H1 (cell line): Measurements from ENCODE around the gene KDM5A. TPM values are rescaled to one million over a fixed set of nuclear protein-coding genes. Genes with fewer than 3 reads are reported as not detected.

Experiments used
- CTCF ChIA-PET: fragments of 300-600 bp; sonication (Branson Sonifier 250); formaldehyde crosslinking; loops from one replicate; lab custom pipeline; 2021; ENCODE audit not compliant: partially characterized antibody; lab: Charles Lee
- POLR2A ChIA-PET: fragments of 300-600 bp; sonication (Branson Sonifier 250); formaldehyde crosslinking; loops from one replicate; lab custom pipeline; 2021; ENCODE audit warnings: inconsistent platforms; ENCODE audit not compliant: partially characterized antibody; lab: Charles Lee
- DNase-seq, 2 experiments: peaks; one replicate each; pipeline versions ENCODE4 v3.0.0 to v3.0.0-alpha.2; 2010 to 2022; ENCODE audit warnings: low spot score in 2 of 2, low read depth in 1 of 2, mixed read lengths in 1 of 2
- FAIRE-seq: peaks from 2 replicates; lab custom pipeline; 2011; peaks lifted over from hg19 to GRCh38; lab: Jason Lieb, UNC
- H2AFZ ChIP-seq: 2 replicates; pipeline ENCODE4 v1.8.1; 2012; ENCODE audit warnings: low read length, inconsistent platforms
- H2AK5ac ChIP-seq: 2 replicates; pipeline ENCODE4 v1.6.1; 2013; ENCODE audit warnings: low read depth, low read length
- H2BK120ac ChIP-seq: replicated peaks from 2 replicates; pipeline ENCODE3; 2013; ENCODE audit warnings: low read depth, low read length, inconsistent platforms
- H2BK12ac ChIP-seq: 2 replicates; pipeline ENCODE4 v1.6.1; 2013; ENCODE audit warnings: low read depth, low read length
- H2BK15ac ChIP-seq: 2 replicates; pipeline ENCODE4 v1.6.1; 2013; ENCODE audit warnings: low read length
- H2BK20ac ChIP-seq: 2 replicates; pipeline ENCODE4 v1.6.1; 2013; ENCODE audit warnings: low read length
- H2BK5ac ChIP-seq: 2 replicates; pipeline ENCODE4 v1.6.1; 2013; ENCODE audit warnings: low read depth, low read length
- H3K14ac ChIP-seq: 2 replicates; pipeline ENCODE4 v1.6.1; 2013; ENCODE audit warnings: inconsistent platforms; ENCODE audit not compliant: insufficient read length
- H3K18ac ChIP-seq: 2 replicates; pipeline ENCODE4 v1.6.1; 2013; ENCODE audit warnings: low read length; ENCODE audit errors: extremely low read depth
- H3K23ac ChIP-seq: 2 replicates; pipeline ENCODE4 v1.6.1; 2013; ENCODE audit warnings: inconsistent platforms; ENCODE audit not compliant: insufficient read length
- H3K23me2 ChIP-seq: 2 replicates; pipeline ENCODE4 v1.6.1; 2013; ENCODE audit warnings: low read depth, low read length
- H3K27ac ChIP-seq: 2 replicates; pipeline ENCODE4 v1.6.1; 2011; ENCODE audit warnings: low read depth, low read length, inconsistent platforms
- H3K27me3 ChIP-seq, 4 experiments: replicated peaks in 1 of 4; 1 replicate in 1 of 4; 2 replicates in 3 of 4; pipeline versions ENCODE4 v1.6.1 to v1.8.1; 2011 to 2013; ENCODE audit warnings: low read length in 3 of 4, mild to moderate bottlenecking in 3 of 4, inconsistent platforms in 2 of 4, mixed read lengths in 2 of 4, moderate library complexity in 1 of 4; ENCODE audit not compliant: control insufficient read depth in 3 of 4, insufficient read depth in 3 of 4; ENCODE audit errors: extremely low read depth in 1 of 4
- H3K36me3 ChIP-seq, 4 experiments: 2 replicates each; pipeline versions ENCODE4 v1.6.1 to v1.8.1; 2011 to 2013; ENCODE audit warnings: mild to moderate bottlenecking in 4 of 4, low read length in 3 of 4, moderate library complexity in 2 of 4, control low read depth in 1 of 4, inconsistent platforms in 1 of 4; ENCODE audit not compliant: insufficient read depth in 4 of 4, control insufficient read depth in 2 of 4
- H3K4ac ChIP-seq: replicated peaks from 2 replicates; pipeline ENCODE3; 2013; ENCODE audit warnings: low read length, low read depth, mixed read lengths, inconsistent platforms; ENCODE audit not compliant: insufficient read length
- H3K4me1 ChIP-seq, 4 experiments: replicated peaks in 1 of 4; 1 replicate in 1 of 4; 2 replicates in 3 of 4; pipeline versions ENCODE4 v1.6.1 to v1.8.1; 2011 to 2013; ENCODE audit warnings: low read length in 3 of 4, inconsistent platforms in 2 of 4, mixed read lengths in 1 of 4; ENCODE audit not compliant: insufficient read depth in 4 of 4, control insufficient read depth in 3 of 4
- H3K4me2 ChIP-seq, 2 experiments: 2 replicates each; pipeline versions ENCODE4 v1.6.1 to v1.8.1; 2011 to 2013; ENCODE audit warnings: low read depth in 2 of 2, low read length in 2 of 2, control low read depth in 1 of 2, inconsistent platforms in 1 of 2, mild to moderate bottlenecking in 1 of 2; ENCODE audit not compliant: insufficient read depth in 1 of 2
- H3K4me3 ChIP-seq, 4 experiments: fragments of 200-600, 300-600 bp in 1 of 4; sonication (generic), shearing (Covaris generic), sonication (Bioruptor Twin) in 1 of 4; 2 replicates each; pipeline versions ENCODE4 v1.5.1 to v1.8.1; 2011 to 2016; ENCODE audit warnings: low read length in 4 of 4, low read depth in 3 of 4, control low read depth in 2 of 4, inconsistent platforms in 2 of 4, mild to moderate bottlenecking in 2 of 4, mixed read lengths in 1 of 4, moderate library complexity in 1 of 4; ENCODE audit not compliant: insufficient read depth in 2 of 4; ENCODE audit errors: extremely low read depth in 1 of 4
- H3K56ac ChIP-seq: replicated peaks from 2 replicates; pipeline ENCODE3; 2013; ENCODE audit warnings: low read depth, mild to moderate bottlenecking, mixed read lengths, low read length, inconsistent platforms; ENCODE audit not compliant: insufficient read length
- H3K79me1 ChIP-seq: 2 replicates; pipeline ENCODE4 v1.6.1; 2013; ENCODE audit warnings: low read depth, low read length, control low read depth
- H3K79me2 ChIP-seq, 2 experiments: 2 replicates each; pipeline versions ENCODE4 v1.6.1 to v1.8.1; 2012 to 2013; ENCODE audit warnings: low read length in 2 of 2, mild to moderate bottlenecking in 2 of 2, inconsistent platforms in 1 of 2; ENCODE audit not compliant: insufficient read depth in 2 of 2, control insufficient read depth in 1 of 2
- H3K9ac ChIP-seq, 4 experiments: replicated peaks in 1 of 4; 1 replicate in 1 of 4; 2 replicates in 3 of 4; pipeline versions ENCODE4 v1.6.1 to v1.8.1; 2011 to 2013; ENCODE audit warnings: low read depth in 3 of 4, low read length in 3 of 4, control low read depth in 2 of 4, mild to moderate bottlenecking in 2 of 4, moderate library complexity in 2 of 4, inconsistent platforms in 1 of 4; ENCODE audit errors: extremely low read depth in 1 of 4
- H3K9me3 ChIP-seq, 2 experiments: 2 replicates each; pipeline versions ENCODE4 v1.6.1 to v1.8.1; 2012 to 2013; ENCODE audit warnings: mild to moderate bottlenecking in 2 of 2, moderate library complexity in 2 of 2, control low read depth in 1 of 2, inconsistent platforms in 1 of 2, low read depth in 1 of 2, low read length in 1 of 2, mixed read lengths in 1 of 2; ENCODE audit not compliant: insufficient read depth in 2 of 2
- H4K20me1 ChIP-seq, 2 experiments: replicated peaks in 1 of 2; 2 replicates each; pipeline versions ENCODE3 to v1.8.1; 2011 to 2013; ENCODE audit warnings: inconsistent platforms in 2 of 2, low read length in 2 of 2, mild to moderate bottlenecking in 1 of 2; ENCODE audit not compliant: insufficient read depth in 2 of 2, control insufficient read depth in 1 of 2
- H4K5ac ChIP-seq: 2 replicates; pipeline ENCODE4 v1.6.1; 2013; ENCODE audit warnings: low read length, low read depth, mixed read lengths, inconsistent platforms; ENCODE audit not compliant: insufficient read length
- H4K8ac ChIP-seq: 2 replicates; pipeline ENCODE4 v1.8.0; 2013; ENCODE audit warnings: mild to moderate bottlenecking, moderate library complexity, low read length, inconsistent platforms; ENCODE audit not compliant: insufficient read depth; ENCODE audit errors: extremely low read depth
- H4K91ac ChIP-seq: replicated peaks from 2 replicates; pipeline ENCODE3; 2013; ENCODE audit warnings: low read length, mixed read lengths, inconsistent platforms; ENCODE audit not compliant: insufficient read length
- CHD2 ChIP-seq: IDR thresholded peaks from 2 replicates; pipeline ENCODE4 v1.6.1; 2012; ENCODE audit warnings: low read length, improper control_type of control experiment
- EZH2 ChIP-seq: fragments of 200-600 bp; sonication (generic); IDR thresholded peaks from 2 replicates; pipeline ENCODE4 v1.7.1; 2012; ENCODE audit warnings: low read depth, mild to moderate bottlenecking, moderate library complexity, low read length, inconsistent platforms; ENCODE audit not compliant: severe bottlenecking
- NANOG ChIP-seq: IDR thresholded peaks from 2 replicates; pipeline ENCODE4 v1.6.1; 2011; ENCODE audit warnings: low read length, low read depth, mild to moderate bottlenecking, inconsistent platforms; ENCODE audit not compliant: insufficient read depth, poor library complexity, severe bottlenecking
- NRF1 ChIP-seq: IDR thresholded peaks from 2 replicates; pipeline ENCODE4 v1.6.1; 2011; ENCODE audit warnings: mild to moderate bottlenecking, low read depth, low read length, improper control_type of control experiment
- POU5F1 ChIP-seq: IDR thresholded peaks from 2 replicates; pipeline ENCODE4 v1.6.1; 2011; ENCODE audit warnings: low read depth, mild to moderate bottlenecking, low read length, moderate library complexity
- RFX5 ChIP-seq: IDR thresholded peaks from 2 replicates; pipeline ENCODE4 v1.6.1; 2011; ENCODE audit warnings: low read depth, low read length, improper control_type of control experiment, borderline replicate concordance
- RXRA ChIP-seq: IDR thresholded peaks from 2 replicates; pipeline ENCODE4 v1.6.1; 2011; ENCODE audit warnings: low read depth, mild to moderate bottlenecking, low read length, moderate library complexity; ENCODE audit not compliant: insufficient read depth
- SIN3A ChIP-seq, 2 experiments: IDR thresholded peaks in 1 of 2; conservative IDR thresholded peaks in 1 of 2; 2 replicates each; pipeline ENCODE4 v1.6.1; 2011 to 2012; ENCODE audit warnings: low read length in 2 of 2, improper control_type of control experiment in 1 of 2, low read depth in 1 of 2, mild to moderate bottlenecking in 1 of 2
- TAF7 ChIP-seq: optimal IDR thresholded peaks from 2 replicates; pipeline ENCODE3; 2011; ENCODE audit warnings: low read depth, mild to moderate bottlenecking, inconsistent platforms, low read length, moderate library complexity, borderline replicate concordance
- WGBS, 2 experiments: shearing (Covaris generic) in 1 of 2; methylation state at CpG; one replicate each; pipeline versions ENCODE4 v1.1.6 to v1.1.7; 2013 to 2015; ENCODE audit warnings: low lambda C conversion rate in 2 of 2, mixed read lengths in 2 of 2, inconsistent platforms in 1 of 2, low coverage in 1 of 2, missing lambda C conversion rate in 1 of 2; ENCODE audit not compliant: insufficient replicate concordance in 2 of 2, insufficient coverage in 1 of 2, insufficient read length in 1 of 2; ENCODE audit errors: extremely low coverage in 1 of 2, missing lambda C conversion rate in 1 of 2; 5-methylcytosine and 5-hydroxymethylcytosine counted together
- polyA plus RNA-seq, 7 experiments: library from polyadenylated mRNA; depleted of rRNA in 3 of 7; stranded (reverse) in 5 of 7; unstranded in 2 of 7; fragments of >200 nt in 5 of 7; fragments of 200-250 nt in 2 of 7; gene quantifications; 1 replicate in 5 of 7; 2 replicates in 1 of 7; 4 replicates in 1 of 7; pipeline versions ENCODE4 v1.2.1 to v1.2.3, GENCODE V29; 2011 to 2013; ENCODE audit warnings: missing spikeins in 2 of 7, mixed read lengths in 2 of 7
- total RNA-seq: library from RNA; stranded (reverse); fragmentation: NEBNext Ultra II Directional; extraction: Animal tissue kit (Norgen Biotek cat#: 25700); gene quantifications from 2 replicates; pipeline ENCODE4 v1.2.1, GENCODE V29; 2021
- TF ChIP-seq, protein P1 (sequence below): IDR thresholded peaks from 2 replicates; pipeline ENCODE4 v1.6.1; 2011; ENCODE audit warnings: low read depth, mild to moderate bottlenecking, low read length; ENCODE audit not compliant: insufficient read depth

Gene KDM5A
- total and polyA plus RNA-seq, 2 of the 8 experiments (the other 6 are each of a cell fraction or from before 2014, with no cell fraction given), result 6.3 to 36.9 TPM

DNA sequence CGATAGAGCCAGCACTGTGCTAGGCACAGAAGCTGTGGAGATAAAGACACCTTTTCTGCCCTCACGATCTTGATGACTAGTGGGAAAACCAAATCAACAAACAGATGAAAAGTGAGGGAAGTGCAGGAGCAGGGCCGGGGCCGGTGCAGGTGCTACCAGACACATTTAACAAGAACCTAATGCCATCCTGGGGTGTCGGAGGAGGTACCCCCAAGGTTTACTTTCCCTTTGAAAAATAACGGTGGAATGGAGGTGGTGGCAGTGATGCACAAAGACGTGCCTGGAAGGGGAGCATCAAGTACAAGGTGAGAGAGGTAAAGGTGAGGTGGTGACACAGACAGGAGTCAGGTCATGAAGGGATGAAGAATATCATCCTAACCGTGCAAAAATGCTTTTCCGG lies 148.6 kb downstream of the KDM5A start:
- CTCF ChIA-PET, result interaction anchor here (2.5 kb wide), 1 partner anchor 20 kb away, joined by 11 read pairs; no protein-coding TSS in a partner anchor
- Histone ChIP-seq H2BK5ac (no peak overlapping the region), H2BK15ac (no peak overlapping the region), H4K20me1 (no peaks in the 10 kb centered on the region), H3K27me3 (no peaks in the 10 kb centered on the region), H3K27ac (no peak overlapping the region), H2BK20ac (no peak overlapping the region), H3K4ac (no peak overlapping the region), H3K36me3 (no peaks in the 10 kb centered on the region), H3K9me3 (peaks cover 5 to 9% of the 10 kb centered on the region in 2 experiments; a peak in 2 of 4 replicates), H3K4me2 (no peak overlapping the region), H4K91ac (no peak overlapping the region), H2AFZ (no peak overlapping the region), H2AK5ac (no peak overlapping the region), H2BK12ac (no peak overlapping the region), H4K8ac (no peak overlapping the region), H3K14ac (no peak overlapping the region), H3K23ac (no peak overlapping the region), H3K79me2 (no peaks in the 10 kb centered on the region), H3K79me1 (no peaks in the 10 kb centered on the region), H3K4me3 (no peak overlapping the region), H3K9ac (no peak overlapping the region), H3K56ac (no peak overlapping the region), H2BK120ac (no peak overlapping the region), H3K18ac (no peak overlapping the region), H4K5ac (no peak overlapping the region), H3K23me2 (no peaks in the 10 kb centered on the region), H3K4me1 (no peaks in the 10 kb centered on the region)
- TF ChIP-seq CHD2, result no peak
- no peak for TF ChIP-seq NANOG
- no peak for TF ChIP-seq NRF1
- no peak for TF ChIP-seq RXRA
- no peak for TF ChIP-seq POU5F1
- no peak for TF ChIP-seq RFX5
- TF ChIP-seq, protein P1, sequence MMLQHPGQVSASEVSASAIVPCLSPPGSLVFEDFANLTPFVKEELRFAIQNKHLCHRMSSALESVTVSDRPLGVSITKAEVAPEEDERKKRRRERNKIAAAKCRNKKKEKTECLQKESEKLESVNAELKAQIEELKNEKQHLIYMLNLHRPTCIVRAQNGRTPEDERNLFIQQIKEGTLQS, result no peak
- TF ChIP-seq TAF7, result no peak
- no peak for TF ChIP-seq SIN3A (conservative IDR thresholded peaks at IDR 0.05 in 1 of 2, IDR thresholded peaks at IDR 0.05 in 1 of 2; ENCODE audit: low read depth in 1 of 2, low read length in 2 of 2)
- TF ChIP-seq EZH2, result no peak
- WGBS, 2 experiments, result 90% methylated on average over 9 of the region's 9 CpGs; no CpG with 5 or more reads in 1 of the 2 experiments
- DNase-seq (no peak), FAIRE-seq (no peak)
- POLR2A ChIA-PET, result no interaction called here
